ENCODE data around the gene EXOC3L4.
A peak's percentile ranks its signal among the peaks of the same experiment; 100 is the strongest.

EXOC3L4 gene

DNA sequence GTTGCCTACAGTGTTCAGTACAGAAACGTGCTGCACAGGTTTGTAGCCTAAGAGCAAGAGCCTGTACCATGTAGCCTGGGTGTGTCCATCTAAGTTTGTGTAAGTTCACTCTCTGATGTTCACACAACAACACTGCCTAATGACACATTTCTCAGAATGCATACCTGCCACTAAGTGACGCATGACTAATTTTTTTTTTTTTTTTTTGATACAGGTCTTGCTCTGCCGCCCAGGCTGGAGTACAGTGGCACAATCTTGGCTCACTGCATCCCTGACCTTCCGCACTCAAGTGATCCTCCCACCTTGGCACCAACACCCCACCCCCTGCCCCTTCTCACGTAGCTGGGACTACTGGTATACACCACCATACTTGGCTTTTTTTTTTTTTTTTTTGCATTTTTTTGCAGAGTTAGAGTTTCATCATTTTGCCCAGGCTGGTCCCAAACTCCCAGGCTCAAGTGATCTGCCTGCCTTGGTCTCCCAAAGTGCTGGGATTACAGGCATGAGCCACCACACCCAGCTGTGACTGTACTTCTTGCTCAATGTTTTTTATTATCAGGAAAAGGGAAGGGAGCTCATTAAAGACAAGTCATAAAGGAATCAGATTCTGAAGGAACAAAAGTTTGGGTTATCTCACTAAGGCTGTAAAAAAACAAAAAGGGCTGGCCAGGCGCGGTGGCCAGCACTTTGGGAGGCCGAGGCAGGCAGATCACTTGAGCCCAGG is 27.1 kb upstream of the EXOC3L4 start:
- CTCF ChIA-PET, result interaction anchor here (0.6 to 0.7 kb wide), 2 partner anchors 11 to 38 kb away, joined by 3 to 4 read pairs; no protein-coding TSS in a partner anchor
- POLR2A ChIA-PET, result no interaction called here
- no peaks in the 10 kb centered on the region for H3K36me3 ChIP-seq (ENCODE audit: control insufficient read depth in 2 of 2, insufficient read depth in 1 of 2, low read length in 2 of 2)
- H3K9me3 ChIP-seq (ENCODE audit: control insufficient read depth, insufficient read depth, low read depth, low read length), result no peaks in the 10 kb centered on the region
- no peak overlapping the region for H3K27ac ChIP-seq (ENCODE audit: extremely low read depth, low read depth, low read length)
- no peak for TF ChIP-seq ZNF404 (tag by site-specific recombination; IDR thresholded peaks at IDR 0.05)
- TF ChIP-seq, protein P1, sequence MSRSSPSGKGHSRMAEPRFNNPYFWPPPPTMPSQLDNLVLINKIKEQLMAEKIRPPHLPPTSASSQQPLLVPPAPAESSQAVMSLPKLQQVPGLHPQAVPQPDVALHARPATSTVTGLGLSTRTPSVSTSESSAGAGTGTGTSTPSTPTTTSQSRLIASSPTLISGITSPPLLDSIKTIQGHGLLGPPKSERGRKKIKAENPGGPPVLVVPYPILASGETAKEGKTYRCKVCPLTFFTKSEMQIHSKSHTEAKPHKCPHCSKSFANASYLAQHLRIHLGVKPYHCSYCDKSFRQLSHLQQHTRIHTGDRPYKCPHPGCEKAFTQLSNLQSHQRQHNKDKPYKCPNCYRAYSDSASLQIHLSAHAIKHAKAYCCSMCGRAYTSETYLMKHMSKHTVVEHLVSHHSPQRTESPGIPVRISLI (tag by site-specific recombination; IDR thresholded peaks at IDR 0.05), result peak; percentile 72; the same call in 1 of the 2 replicates
- TF ChIP-seq ZBTB8A (tag by site-specific recombination; IDR thresholded peaks at IDR 0.05), result peak; percentile 29; the same call in 1 of the 2 replicates
- TF ChIP-seq KLF1 (tag by site-specific recombination; IDR thresholded peaks at IDR 0.05), result peak; percentile 76
- peak; percentile 54 for TF ChIP-seq ZNF600 (tag by site-specific recombination; IDR thresholded peaks at IDR 0.05)
- peak; percentile 24; the same call in 1 of the 2 replicates for TF ChIP-seq GLIS1 (tag by site-specific recombination; IDR thresholded peaks at IDR 0.05)
- peak; percentile 41; the same call in 1 of the 2 replicates for TF ChIP-seq ZEB2 (tag by site-specific recombination; IDR thresholded peaks at IDR 0.05)
- no peak for TF ChIP-seq ZNF585B (tag by site-specific recombination; IDR thresholded peaks at IDR 0.05)
- TF ChIP-seq, protein P2, sequence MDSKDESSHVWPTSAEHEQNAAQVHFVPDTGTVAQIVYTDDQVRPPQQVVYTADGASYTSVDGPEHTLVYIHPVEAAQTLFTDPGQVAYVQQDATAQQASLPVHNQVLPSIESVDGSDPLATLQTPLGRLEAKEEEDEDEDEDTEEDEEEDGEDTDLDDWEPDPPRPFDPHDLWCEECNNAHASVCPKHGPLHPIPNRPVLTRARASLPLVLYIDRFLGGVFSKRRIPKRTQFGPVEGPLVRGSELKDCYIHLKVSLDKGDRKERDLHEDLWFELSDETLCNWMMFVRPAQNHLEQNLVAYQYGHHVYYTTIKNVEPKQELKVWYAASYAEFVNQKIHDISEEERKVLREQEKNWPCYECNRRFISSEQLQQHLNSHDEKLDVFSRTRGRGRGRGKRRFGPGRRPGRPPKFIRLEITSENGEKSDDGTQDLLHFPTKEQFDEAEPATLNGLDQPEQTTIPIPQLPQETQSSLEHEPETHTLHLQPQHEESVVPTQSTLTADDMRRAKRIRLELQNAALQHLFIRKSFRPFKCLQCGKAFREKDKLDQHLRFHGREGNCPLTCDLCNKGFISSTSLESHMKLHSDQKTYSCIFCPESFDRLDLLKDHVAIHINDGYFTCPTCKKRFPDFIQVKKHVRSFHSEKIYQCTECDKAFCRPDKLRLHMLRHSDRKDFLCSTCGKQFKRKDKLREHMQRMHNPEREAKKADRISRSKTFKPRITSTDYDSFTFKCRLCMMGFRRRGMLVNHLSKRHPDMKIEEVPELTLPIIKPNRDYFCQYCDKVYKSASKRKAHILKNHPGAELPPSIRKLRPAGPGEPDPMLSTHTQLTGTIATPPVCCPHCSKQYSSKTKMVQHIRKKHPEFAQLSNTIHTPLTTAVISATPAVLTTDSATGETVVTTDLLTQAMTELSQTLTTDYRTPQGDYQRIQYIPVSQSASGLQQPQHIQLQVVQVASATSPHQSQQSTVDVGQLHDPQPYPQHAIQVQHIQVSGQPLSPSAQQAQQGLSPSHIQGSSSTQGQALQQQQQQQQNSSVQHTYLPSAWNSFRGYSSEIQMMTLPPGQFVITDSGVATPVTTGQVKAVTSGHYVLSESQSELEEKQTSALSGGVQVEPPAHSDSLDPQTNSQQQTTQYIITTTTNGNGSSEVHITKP (tag by site-specific recombination; IDR thresholded peaks at IDR 0.05), result peak; percentile 45
- 0 out of 2 replicates have a peak, but pooled peaks have one; percentile 20 for TF ChIP-seq SP7 (tag by site-specific recombination; IDR thresholded peaks at IDR 0.05)
- TF ChIP-seq, protein P3, sequence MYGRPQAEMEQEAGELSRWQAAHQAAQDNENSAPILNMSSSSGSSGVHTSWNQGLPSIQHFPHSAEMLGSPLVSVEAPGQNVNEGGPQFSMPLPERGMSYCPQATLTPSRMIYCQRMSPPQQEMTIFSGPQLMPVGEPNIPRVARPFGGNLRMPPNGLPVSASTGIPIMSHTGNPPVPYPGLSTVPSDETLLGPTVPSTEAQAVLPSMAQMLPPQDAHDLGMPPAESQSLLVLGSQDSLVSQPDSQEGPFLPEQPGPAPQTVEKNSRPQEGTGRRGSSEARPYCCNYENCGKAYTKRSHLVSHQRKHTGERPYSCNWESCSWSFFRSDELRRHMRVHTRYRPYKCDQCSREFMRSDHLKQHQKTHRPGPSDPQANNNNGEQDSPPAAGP (tag by site-specific recombination; IDR thresholded peaks at IDR 0.05), result peak; percentile 82
- TF ChIP-seq ZNF335 (tag by site-specific recombination; conservative IDR thresholded peaks at IDR 0.05), result peak; percentile 56
- TF ChIP-seq ZBTB17 (tag by site-specific recombination; IDR thresholded peaks at IDR 0.05), result peak; percentile 49; the same call in 1 of the 2 replicates
- TF ChIP-seq HOXC10 (CRISPR knock-in tag; IDR thresholded peaks at IDR 0.05), result no peak
- TF ChIP-seq ZNF548 (tag by site-specific recombination; IDR thresholded peaks at IDR 0.05), result peak; percentile 25; the same call in 1 of the 2 replicates
- no peak for TF ChIP-seq ZNF184 (tag by site-specific recombination; IDR thresholded peaks at IDR 0.05)
- no peak overlapping the region for H3K4me3 ChIP-seq (ENCODE audit: low read depth, low read length)
- H3K4me1 ChIP-seq (ENCODE audit: control insufficient read depth, insufficient read depth, low read length), result peaks cover 6% of the 10 kb centered on the region; the same call in 1 of the 2 replicates

GRCh38 chr14:103068351-103069073 is 26.0 kb upstream of the EXOC3L4 start:
- Histone ChIP-seq H3K36me3 (ENCODE audit: control insufficient read depth in 2 of 2, insufficient read depth in 1 of 2, low read length in 2 of 2) (no peaks in the 10 kb centered on the region), H3K4me1 (ENCODE audit: control insufficient read depth, insufficient read depth, low read length) (peaks cover 6% of the 10 kb centered on the region; the same call in 1 of the 2 replicates), H3K4me3 (ENCODE audit: low read depth, low read length) (no peak overlapping the region), H3K9me3 (ENCODE audit: control insufficient read depth, insufficient read depth, low read depth, low read length) (no peaks in the 10 kb centered on the region), H3K27ac (ENCODE audit: extremely low read depth, low read depth, low read length) (no peak overlapping the region)
- POLR2A ChIA-PET, result no interaction called here
- CTCF ChIA-PET, result no interaction called here
- no peak for TF ChIP-seq ZNF112 (tag by site-specific recombination; IDR thresholded peaks at IDR 0.05)
- no peak for TF ChIP-seq EGR2 (tag by site-specific recombination; IDR thresholded peaks at IDR 0.05; ENCODE audit: low read depth)
- TF ChIP-seq KLF10 (tag by site-specific recombination; IDR thresholded peaks at IDR 0.05), result no peak
- TF ChIP-seq ZNF398 (tag by site-specific recombination; IDR thresholded peaks at IDR 0.05), result no peak
- no peak for TF ChIP-seq ZNF518A (tag by site-specific recombination; conservative IDR thresholded peaks at IDR 0.05; ENCODE audit: low read depth)
- no peak for TF ChIP-seq ZNF184 (tag by site-specific recombination; IDR thresholded peaks at IDR 0.05)
